GM19035 (cell line): Measurements from ENCODE around the gene LRP1.
A peak's percentile ranks its signal among the peaks of the same experiment; 100 is the strongest.

Source experiments
- ATAC-seq: cut with Tn5 transposase; IDR thresholded peaks from one replicate; pipeline ENCODE4 v1.9.1; 2021; ENCODE audit not compliant: unreplicated experiment

The LRP1 gene

GRCh38 chr12:57093415-57094207, 34.7 kb upstream of the LRP1 start:
- ATAC-seq, result peak; percentile 31

- no peak for ATAC-seq
Observed at GRCh38 chr12:57094208-57095160, 33.8 kb upstream of the LRP1 start.

GRCh38 chr12:57095440-57095839, 32.8 kb upstream of the LRP1 start:
- ATAC-seq, result no peak

- ATAC-seq, result no peak
Observed at GRCh38 chr12:57096099-57096572, 32.1 kb upstream of the LRP1 start.

GRCh38 chr12:57096748-57097553, 31.3 kb upstream of the LRP1 start:
- no peak for ATAC-seq

GRCh38 chr12:57097554-57097835, 30.8 kb upstream of the LRP1 start:
- ATAC-seq, result no peak

GRCh38 chr12:57098546-57098945, 29.7 kb upstream of the LRP1 start:
- ATAC-seq, result no peak

- ATAC-seq, result no peak
Observed at GRCh38 chr12:57099047-57099714, 29.1 kb upstream of the LRP1 start.

GRCh38 chr12:57099766-57100165, 28.5 kb upstream of the LRP1 start:
- no peak for ATAC-seq

- ATAC-seq, result no peak
Observed at GRCh38 chr12:57101892-57102695, 26.2 kb upstream of the LRP1 start.

- ATAC-seq, result no peak
Observed at GRCh38 chr12:57103856-57104255, 24.4 kb upstream of the LRP1 start.

- ATAC-seq, result no peak
Observed at GRCh38 chr12:57104292-57104910, 23.9 kb upstream of the LRP1 start.

- ATAC-seq, result no peak
Observed at GRCh38 chr12:57105011-57105753, 23.1 kb upstream of the LRP1 start.

GRCh38 chr12:57106021-57106708, 22.1 kb upstream of the LRP1 start:
- no peak for ATAC-seq

- no peak for ATAC-seq
Observed at GRCh38 chr12:57107456-57108155, 20.7 kb upstream of the LRP1 start.

- ATAC-seq, result no peak
Observed at GRCh38 chr12:57109207-57110103, 18.8 kb upstream of the LRP1 start.
